ENCODE measurements around the gene CBX1.

DNA sequence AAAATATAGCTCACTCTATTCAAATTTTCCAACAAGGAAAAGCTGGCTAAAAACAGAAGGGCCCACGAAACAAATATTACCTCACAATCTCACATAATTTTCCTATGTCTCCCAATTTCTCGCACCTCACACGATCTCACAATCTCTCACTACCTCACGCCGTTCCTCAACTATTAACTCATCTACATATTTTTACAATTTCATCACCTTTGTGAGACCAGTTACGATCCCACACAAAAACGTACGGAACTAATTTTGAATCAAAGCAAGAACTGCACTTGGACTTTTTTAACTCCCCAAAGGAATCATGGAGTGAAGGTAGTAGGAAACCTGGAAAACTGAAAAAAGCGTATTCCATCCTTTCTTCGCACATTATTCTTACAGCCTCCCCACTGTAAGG lies 1.1 kb downstream of the CBX1 start:
- TF ChIP-seq MXI1 (IDR thresholded peaks at IDR 0.05; ENCODE audit: borderline replicate concordance, low read depth, low read length) (no peak), ATF1 (CRISPR knock-in tag; IDR thresholded peaks at IDR 0.05) (no peak), POLR2A (IDR thresholded peaks at IDR 0.05; ENCODE audit: insufficient read depth in 1 of 2, low read depth in 2 of 2, low read length in 2 of 2) (no peak), RBM22 (optimal IDR thresholded peaks at IDR 0.05; ENCODE audit: low read length) (no peak), SP2 (CRISPR knock-in tag; IDR thresholded peaks at IDR 0.05) (no peak), MLLT10 (CRISPR knock-in tag; IDR thresholded peaks at IDR 0.05) (no peak), HDAC1 (CRISPR knock-in tag; IDR thresholded peaks at IDR 0.05) (no peak)
- TF ChIP-seq, protein P1, sequence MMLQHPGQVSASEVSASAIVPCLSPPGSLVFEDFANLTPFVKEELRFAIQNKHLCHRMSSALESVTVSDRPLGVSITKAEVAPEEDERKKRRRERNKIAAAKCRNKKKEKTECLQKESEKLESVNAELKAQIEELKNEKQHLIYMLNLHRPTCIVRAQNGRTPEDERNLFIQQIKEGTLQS (CRISPR knock-in tag; IDR thresholded peaks at IDR 0.05), result no peak
- TF ChIP-seq, protein P2, sequence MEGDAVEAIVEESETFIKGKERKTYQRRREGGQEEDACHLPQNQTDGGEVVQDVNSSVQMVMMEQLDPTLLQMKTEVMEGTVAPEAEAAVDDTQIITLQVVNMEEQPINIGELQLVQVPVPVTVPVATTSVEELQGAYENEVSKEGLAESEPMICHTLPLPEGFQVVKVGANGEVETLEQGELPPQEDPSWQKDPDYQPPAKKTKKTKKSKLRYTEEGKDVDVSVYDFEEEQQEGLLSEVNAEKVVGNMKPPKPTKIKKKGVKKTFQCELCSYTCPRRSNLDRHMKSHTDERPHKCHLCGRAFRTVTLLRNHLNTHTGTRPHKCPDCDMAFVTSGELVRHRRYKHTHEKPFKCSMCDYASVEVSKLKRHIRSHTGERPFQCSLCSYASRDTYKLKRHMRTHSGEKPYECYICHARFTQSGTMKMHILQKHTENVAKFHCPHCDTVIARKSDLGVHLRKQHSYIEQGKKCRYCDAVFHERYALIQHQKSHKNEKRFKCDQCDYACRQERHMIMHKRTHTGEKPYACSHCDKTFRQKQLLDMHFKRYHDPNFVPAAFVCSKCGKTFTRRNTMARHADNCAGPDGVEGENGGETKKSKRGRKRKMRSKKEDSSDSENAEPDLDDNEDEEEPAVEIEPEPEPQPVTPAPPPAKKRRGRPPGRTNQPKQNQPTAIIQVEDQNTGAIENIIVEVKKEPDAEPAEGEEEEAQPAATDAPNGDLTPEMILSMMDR (CRISPR knock-in tag; IDR thresholded peaks at IDR 0.05), result no peak
